H9 (cell line): ENCODE data around the gene KIAA0930. TPM values are rescaled to one million over a fixed set of nuclear protein-coding genes. Genes with fewer than 3 reads are reported as not detected.
A peak's percentile ranks its signal among the peaks of the same experiment; 100 is the strongest.

Source experiments
- DNase-seq: peaks from one replicate; pipeline ENCODE4 v3.0.0-alpha.2; 2017
- H2AFZ ChIP-seq: one replicate; pipeline ENCODE4 v1.6.1; 2013; ENCODE audit warnings: mild to moderate bottlenecking, low read length, control low read depth, moderate library complexity
- H2AK5ac ChIP-seq: 2 replicates; pipeline ENCODE4 v1.6.1; 2013; ENCODE audit warnings: low read length, control low read depth, mixed read lengths; ENCODE audit not compliant: insufficient read length
- H2BK120ac ChIP-seq: one replicate; pipeline ENCODE4 v1.6.1; 2013; ENCODE audit warnings: low read depth, mild to moderate bottlenecking, low read length, control low read depth, inconsistent platforms; ENCODE audit not compliant: poor library complexity, severe bottlenecking
- H2BK12ac ChIP-seq: 2 replicates; pipeline ENCODE4 v1.6.1; 2013; ENCODE audit warnings: low read length, control low read depth, mixed read lengths, low read depth; ENCODE audit not compliant: insufficient read length
- H2BK15ac ChIP-seq: 2 replicates; pipeline ENCODE4 v1.6.1; 2013; ENCODE audit warnings: low read depth, low read length, control low read depth
- H2BK20ac ChIP-seq: one replicate; pipeline ENCODE4 v1.6.1; 2013; ENCODE audit warnings: low read depth, mild to moderate bottlenecking, low read length, control low read depth, inconsistent platforms; ENCODE audit not compliant: poor library complexity, severe bottlenecking
- H2BK5ac ChIP-seq: 2 replicates; pipeline ENCODE4 v1.6.1; 2013; ENCODE audit warnings: low read length, control low read depth, mixed read lengths; ENCODE audit not compliant: insufficient read length
- H3K14ac ChIP-seq: 2 replicates; pipeline ENCODE4 v1.6.1; 2013; ENCODE audit warnings: low read length, control low read depth; ENCODE audit not compliant: insufficient read depth
- H3K18ac ChIP-seq: 2 replicates; pipeline ENCODE4 v1.6.1; 2013; ENCODE audit warnings: low read depth, mild to moderate bottlenecking, mixed read lengths, low read length, control low read depth; ENCODE audit not compliant: insufficient read length
- H3K23ac ChIP-seq: 2 replicates; pipeline ENCODE4 v1.6.1; 2013; ENCODE audit warnings: low read length, control low read depth, mixed read lengths, low read depth; ENCODE audit not compliant: insufficient read length
- H3K23me2 ChIP-seq: 2 replicates; pipeline ENCODE4 v1.6.1; 2013; ENCODE audit warnings: low read depth, mild to moderate bottlenecking, mixed read lengths, low read length, control low read depth; ENCODE audit not compliant: insufficient read length, poor library complexity, severe bottlenecking
- H3K27ac ChIP-seq: 2 replicates; pipeline ENCODE4 v1.5.1; 2013; ENCODE audit warnings: low read length, control low read depth, mixed read lengths, low read depth; ENCODE audit not compliant: insufficient read length
- H3K27me3 ChIP-seq: 2 replicates; pipeline ENCODE4 v1.6.1; 2013; ENCODE audit warnings: low read length, control low read depth, inconsistent platforms; ENCODE audit not compliant: insufficient read depth
- H3K4ac ChIP-seq: 2 replicates; pipeline ENCODE4 v1.6.1; 2013; ENCODE audit warnings: low read depth, mild to moderate bottlenecking, control low read depth, inconsistent platforms, low read length, moderate library complexity
- H3K4me1 ChIP-seq: 2 replicates; pipeline ENCODE4 v1.6.1; 2013; ENCODE audit warnings: low read length, control low read depth, inconsistent platforms; ENCODE audit not compliant: insufficient read depth
- H3K4me2 ChIP-seq: 2 replicates; pipeline ENCODE4 v1.6.1; 2013; ENCODE audit warnings: low read length, control low read depth, mixed read lengths; ENCODE audit not compliant: insufficient read length, insufficient read depth
- H3K56ac ChIP-seq: 2 replicates; pipeline ENCODE4 v1.6.1; 2013; ENCODE audit warnings: low read depth, mild to moderate bottlenecking, mixed read lengths, low read length, control low read depth; ENCODE audit not compliant: insufficient read length
- H3K79me1 ChIP-seq: 2 replicates; pipeline ENCODE4 v1.6.1; 2013; ENCODE audit warnings: low read depth, mild to moderate bottlenecking, moderate library complexity, low read length, control low read depth, inconsistent platforms; ENCODE audit not compliant: insufficient read depth, poor library complexity, severe bottlenecking
- H3K79me2 ChIP-seq: 2 replicates; pipeline ENCODE4 v1.6.1; 2013; ENCODE audit warnings: low read length, control low read depth, inconsistent platforms; ENCODE audit not compliant: insufficient read depth
- H3K9ac ChIP-seq: 2 replicates; pipeline ENCODE4 v1.6.1; 2013; ENCODE audit warnings: low read length, control low read depth, mixed read lengths; ENCODE audit not compliant: insufficient read length; ENCODE audit errors: extremely low read depth
- H3K9me3 ChIP-seq: one replicate; pipeline ENCODE4 v1.6.1; 2013; ENCODE audit warnings: low read depth, low read length, inconsistent platforms; ENCODE audit not compliant: control insufficient read depth
- H3T11ph ChIP-seq: one replicate; pipeline ENCODE4 v1.6.1; 2013; ENCODE audit warnings: mild to moderate bottlenecking, low read length, control low read depth, inconsistent platforms
- H4K20me1 ChIP-seq: one replicate; pipeline ENCODE4 v1.6.1; 2013; ENCODE audit not compliant: control insufficient read depth, insufficient read length, insufficient read depth
- H4K5ac ChIP-seq: 2 replicates; pipeline ENCODE4 v1.6.1; 2013; ENCODE audit warnings: low read depth, mild to moderate bottlenecking, mixed read lengths, low read length, control low read depth; ENCODE audit not compliant: insufficient read length
- H4K8ac ChIP-seq: replicated peaks from 2 replicates; pipeline ENCODE4 v1.6.1; 2013; ENCODE audit warnings: low read length, control low read depth, mixed read lengths, low read depth; ENCODE audit not compliant: insufficient read length
- H4K91ac ChIP-seq: 2 replicates; pipeline ENCODE4 v1.6.1; 2013; ENCODE audit warnings: low read depth, mild to moderate bottlenecking, moderate library complexity, mixed read lengths, low read length, control low read depth; ENCODE audit not compliant: insufficient read length
- H3K27ac Mint-ChIP-seq, 3 experiments: 2 replicates in 2 of 3; 3 replicates in 1 of 3; pipeline ENCODE4 v1.8.0; 2020 to 2021; ENCODE audit warnings: mixed read lengths in 3 of 3, mild to moderate bottlenecking in 1 of 3, moderate library complexity in 1 of 3
- H3K27me3 Mint-ChIP-seq: 2 replicates; pipeline ENCODE4 v1.8.0; 2021; ENCODE audit warnings: low read depth, mild to moderate bottlenecking, moderate library complexity, mixed read lengths
- H3K36me3 Mint-ChIP-seq, 3 experiments: 2 replicates in 2 of 3; 3 replicates in 1 of 3; pipeline ENCODE4 v1.8.0; 2020 to 2021; ENCODE audit warnings: low read depth in 3 of 3, mixed read lengths in 3 of 3; ENCODE audit not compliant: insufficient read depth in 1 of 3
- H3K4me1 Mint-ChIP-seq, 2 experiments: 2 replicates each; pipeline ENCODE4 v1.8.0; 2020; ENCODE audit warnings: mixed read lengths in 2 of 2
- H3K4me3 Mint-ChIP-seq, 2 experiments: 2 replicates in 1 of 2; 3 replicates in 1 of 2; pipeline ENCODE4 v1.8.0; 2020 to 2021; ENCODE audit warnings: mild to moderate bottlenecking in 2 of 2, mixed read lengths in 2 of 2, moderate library complexity in 1 of 2
- H3K9me3 Mint-ChIP-seq, 2 experiments: 2 replicates in 1 of 2; 3 replicates in 1 of 2; pipeline ENCODE4 v1.8.0; 2020; ENCODE audit warnings: mild to moderate bottlenecking in 2 of 2, mixed read lengths in 2 of 2, moderate library complexity in 1 of 2
- WGBS: extraction: QIAGEN DNeasy Blood & Tissue Kit; methylation state at CpG from one replicate; pipeline ENCODE4 v1.1.7; 2013; ENCODE audit warnings: missing lambda C conversion rate, low lambda C conversion rate, mixed read lengths; ENCODE audit not compliant: insufficient read length; ENCODE audit errors: extremely low coverage; 5-methylcytosine and 5-hydroxymethylcytosine counted together
- total RNA-seq: library from RNA; stranded (reverse); gene quantifications from 2 replicates; pipeline ENCODE4 v1.2.1, GENCODE V29; 2021
- TF ChIP-seq, protein P1 (sequence below): fragments of 200-600 bp; sonication (generic); conservative IDR thresholded peaks from 3 replicates; pipeline ENCODE4 v1.8.0; 2021; ENCODE audit warnings: antibody characterized with exemption, mild to moderate bottlenecking

KIAA0930 gene
- total RNA-seq, 1 experiment from 2014 or later = 46.2 TPM

DNA sequence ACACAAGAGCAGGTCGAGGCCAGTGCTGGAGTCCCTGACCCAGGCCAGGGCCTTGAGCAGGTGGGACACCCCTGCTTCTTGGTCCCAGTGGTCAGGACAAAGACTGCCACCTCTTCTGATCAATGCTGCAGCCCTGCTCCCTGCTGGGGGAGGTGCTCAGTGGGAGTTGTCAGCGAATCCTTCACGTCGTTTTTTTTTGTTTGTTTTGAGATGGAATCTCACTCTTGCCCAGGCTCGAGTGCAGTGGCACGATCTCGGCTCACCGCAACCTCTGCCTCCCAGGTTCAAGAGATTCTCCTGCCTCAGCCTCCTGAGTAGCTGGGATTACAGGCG is 42.3 kb downstream of the KIAA0930 start:
- H3K27ac Mint-ChIP-seq = peak overlapping the region in 2 of 3 experiments; percentile 76 to 77; a peak in 3 of 7 replicates
- TF ChIP-seq, protein P1, sequence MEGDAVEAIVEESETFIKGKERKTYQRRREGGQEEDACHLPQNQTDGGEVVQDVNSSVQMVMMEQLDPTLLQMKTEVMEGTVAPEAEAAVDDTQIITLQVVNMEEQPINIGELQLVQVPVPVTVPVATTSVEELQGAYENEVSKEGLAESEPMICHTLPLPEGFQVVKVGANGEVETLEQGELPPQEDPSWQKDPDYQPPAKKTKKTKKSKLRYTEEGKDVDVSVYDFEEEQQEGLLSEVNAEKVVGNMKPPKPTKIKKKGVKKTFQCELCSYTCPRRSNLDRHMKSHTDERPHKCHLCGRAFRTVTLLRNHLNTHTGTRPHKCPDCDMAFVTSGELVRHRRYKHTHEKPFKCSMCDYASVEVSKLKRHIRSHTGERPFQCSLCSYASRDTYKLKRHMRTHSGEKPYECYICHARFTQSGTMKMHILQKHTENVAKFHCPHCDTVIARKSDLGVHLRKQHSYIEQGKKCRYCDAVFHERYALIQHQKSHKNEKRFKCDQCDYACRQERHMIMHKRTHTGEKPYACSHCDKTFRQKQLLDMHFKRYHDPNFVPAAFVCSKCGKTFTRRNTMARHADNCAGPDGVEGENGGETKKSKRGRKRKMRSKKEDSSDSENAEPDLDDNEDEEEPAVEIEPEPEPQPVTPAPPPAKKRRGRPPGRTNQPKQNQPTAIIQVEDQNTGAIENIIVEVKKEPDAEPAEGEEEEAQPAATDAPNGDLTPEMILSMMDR = no peak

More for the DNA sequence above, 42.3 kb downstream of the KIAA0930 start:
- H3K27me3 ChIP-seq = no peaks in the 10 kb centered on the region
- no peak overlapping the region for H4K5ac ChIP-seq
- no peaks in the 10 kb centered on the region for H3K79me2 ChIP-seq
- H3K56ac ChIP-seq = no peak overlapping the region
- H4K8ac ChIP-seq = no peak overlapping the region
- no peak overlapping the region for H3K23ac ChIP-seq
- no peak overlapping the region for H2BK120ac ChIP-seq
- Mint-ChIP-seq H3K9me3 (no peaks in the 10 kb centered on the region), H3K27me3 (no peaks in the 10 kb centered on the region), H3K36me3 (peaks cover 4 to 29% (median 27%) of the 10 kb centered on the region in 3 experiments; a peak in 6 of 7 replicates), H3K4me1 (peaks cover 27 to 34% of the 10 kb centered on the region in 2 experiments), H3K4me3 (no peak overlapping the region)
- no peaks in the 10 kb centered on the region for H3K9me3 ChIP-seq
- H4K91ac ChIP-seq = no peak overlapping the region
- no peak overlapping the region for H2BK15ac ChIP-seq
- H3K4me1 ChIP-seq = no peaks in the 10 kb centered on the region; the same call in 1 of the 2 replicates
- H2BK5ac ChIP-seq = no peak overlapping the region
- no peak overlapping the region for H3K4ac ChIP-seq
- WGBS = no CpG with 5 or more reads among the region's 9 CpGs
- H2BK12ac ChIP-seq = no peak overlapping the region
- H3K9ac ChIP-seq = no peak overlapping the region
- no peak overlapping the region for H2AK5ac ChIP-seq
- DNase-seq = no peak
- no peak overlapping the region for H3K18ac ChIP-seq
- peak overlapping the region; percentile 66 for H3K14ac ChIP-seq
- no peak overlapping the region for H2BK20ac ChIP-seq
- no peak overlapping the region for H3K27ac ChIP-seq
- no peak overlapping the region for H3T11ph ChIP-seq
- no peak overlapping the region for H2AFZ ChIP-seq
- H3K23me2 ChIP-seq = no peaks in the 10 kb centered on the region
- H4K20me1 ChIP-seq = no peaks in the 10 kb centered on the region
- H3K4me2 ChIP-seq = no peak overlapping the region
- no peaks in the 10 kb centered on the region for H3K79me1 ChIP-seq
